Activated naive CD8-positive, alpha-beta T cell treated with anti-CD3 and anti-CD28 coated beads, Interleukin-2, amount 50 U/mL, for 24 hours (primary cell): Measurements from ENCODE around the gene NRXN3.

Experiments
- ATAC-seq: fragments of 150-1000 bp; cut with Tn5 transposase; one replicate; pipeline ENCODE4 v1.10.0; 2021
- DNase-seq: peaks from one replicate; pipeline ENCODE4 v3.0.0; 2021
- H3K27ac Mint-ChIP-seq: one replicate; pipeline ENCODE4 v1.8.0; 2021; ENCODE audit warnings: mild to moderate bottlenecking, mixed read lengths
- H3K27me3 Mint-ChIP-seq: one replicate; pipeline ENCODE4 v1.8.0; 2021; ENCODE audit warnings: mixed read lengths
- H3K36me3 Mint-ChIP-seq: one replicate; pipeline ENCODE4 v1.8.0; 2021; ENCODE audit warnings: low read depth, mixed read lengths
- H3K4me1 Mint-ChIP-seq: one replicate; pipeline ENCODE4 v1.8.0; 2021; ENCODE audit warnings: mixed read lengths
- H3K4me3 Mint-ChIP-seq: one replicate; pipeline ENCODE4 v1.8.0; 2021; ENCODE audit warnings: mild to moderate bottlenecking, moderate library complexity, mixed read lengths
- H3K9me3 Mint-ChIP-seq: one replicate; pipeline ENCODE4 v1.8.0; 2021; ENCODE audit warnings: mixed read lengths

Gene NRXN3

DNA sequence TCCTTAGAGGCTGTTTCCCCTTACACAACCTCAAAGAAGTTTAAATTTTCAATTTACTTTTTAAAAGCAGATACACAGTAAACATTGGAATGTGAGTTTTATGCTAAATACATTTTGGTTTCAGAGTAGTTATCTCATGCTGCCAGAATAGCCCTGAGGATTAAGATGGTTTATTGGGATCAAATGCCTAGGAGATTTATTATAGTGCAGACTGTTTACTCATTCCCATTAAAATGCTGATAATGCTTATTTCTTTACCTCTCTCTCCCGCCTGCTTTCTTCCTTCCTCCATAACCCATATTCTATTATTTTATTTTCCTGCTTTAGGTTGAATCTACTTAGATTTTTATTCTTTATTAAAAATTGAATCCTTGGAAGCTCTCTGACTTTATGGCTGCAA lies 1701.0 kb downstream of the NRXN3 start:
- no peak overlapping the region for H3K27ac Mint-ChIP-seq
- H3K4me3 Mint-ChIP-seq: no peak overlapping the region
- DNase-seq: no peak
- H3K27me3 Mint-ChIP-seq: no peaks in the 10 kb centered on the region
- H3K9me3 Mint-ChIP-seq: peaks cover 6% of the 10 kb centered on the region
- H3K36me3 Mint-ChIP-seq: no peaks in the 10 kb centered on the region
- ATAC-seq: no peak
- H3K4me1 Mint-ChIP-seq: no peaks in the 10 kb centered on the region

GRCh38 chr14:79878229-79878628 lies 1708.1 kb downstream of the NRXN3 start:
- Mint-ChIP-seq H3K27ac (no peak overlapping the region), H3K27me3 (peaks cover 1% of the 10 kb centered on the region), H3K4me3 (no peak overlapping the region), H3K4me1 (no peaks in the 10 kb centered on the region), H3K36me3 (no peaks in the 10 kb centered on the region), H3K9me3 (peaks cover 4% of the 10 kb centered on the region)
- ATAC-seq: no peak
- DNase-seq: no peak

- Mint-ChIP-seq H3K27ac (no peak overlapping the region), H3K4me3 (no peak overlapping the region), H3K9me3 (peaks cover 4% of the 10 kb centered on the region), H3K36me3 (no peaks in the 10 kb centered on the region), H3K27me3 (peaks cover 1% of the 10 kb centered on the region), H3K4me1 (no peaks in the 10 kb centered on the region)
- DNase-seq (no peak), ATAC-seq (no peak)
Measured at GRCh38 chr14:79878785-79879184, 1708.6 kb downstream of the NRXN3 start.

- no peaks in the 10 kb centered on the region for H3K36me3 Mint-ChIP-seq
- H3K4me1 Mint-ChIP-seq: no peaks in the 10 kb centered on the region
- H3K4me3 Mint-ChIP-seq: no peak overlapping the region
- DNase-seq: no peak
- no peak for ATAC-seq
- peaks cover 1% of the 10 kb centered on the region for H3K27me3 Mint-ChIP-seq
- H3K27ac Mint-ChIP-seq: no peak overlapping the region
- peaks cover 2% of the 10 kb centered on the region for H3K9me3 Mint-ChIP-seq
Measured at GRCh38 chr14:79881299-79881698, 1711.1 kb downstream of the NRXN3 start.

DNA sequence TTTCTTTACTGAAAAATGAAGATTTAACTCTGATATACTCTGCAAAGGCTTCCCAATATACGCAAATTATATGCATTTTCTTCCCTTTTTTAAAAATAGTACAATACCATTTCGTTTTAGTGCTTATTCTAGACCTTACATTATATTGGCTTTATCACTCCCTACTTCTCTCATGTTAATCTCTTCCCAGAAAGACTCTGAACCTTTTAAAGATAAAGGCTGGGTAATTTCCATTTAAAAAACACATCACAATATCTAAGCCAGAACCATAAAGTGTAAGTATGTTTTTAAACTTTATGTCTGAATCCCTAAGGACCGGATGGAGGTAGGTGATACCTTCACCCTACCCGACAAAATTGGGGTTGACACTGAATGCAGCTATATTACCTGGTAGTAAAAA lies 1720.4 kb downstream of the NRXN3 start:
- no peak for ATAC-seq
- no peak for DNase-seq
- Mint-ChIP-seq H3K4me1 (no peaks in the 10 kb centered on the region), H3K36me3 (no peaks in the 10 kb centered on the region), H3K4me3 (no peak overlapping the region), H3K27ac (no peak overlapping the region), H3K9me3 (no peaks in the 10 kb centered on the region), H3K27me3 (no peaks in the 10 kb centered on the region)

- no peak for ATAC-seq
Measured at GRCh38 chr14:79896009-79896408, 1725.8 kb downstream of the NRXN3 start.

DNA sequence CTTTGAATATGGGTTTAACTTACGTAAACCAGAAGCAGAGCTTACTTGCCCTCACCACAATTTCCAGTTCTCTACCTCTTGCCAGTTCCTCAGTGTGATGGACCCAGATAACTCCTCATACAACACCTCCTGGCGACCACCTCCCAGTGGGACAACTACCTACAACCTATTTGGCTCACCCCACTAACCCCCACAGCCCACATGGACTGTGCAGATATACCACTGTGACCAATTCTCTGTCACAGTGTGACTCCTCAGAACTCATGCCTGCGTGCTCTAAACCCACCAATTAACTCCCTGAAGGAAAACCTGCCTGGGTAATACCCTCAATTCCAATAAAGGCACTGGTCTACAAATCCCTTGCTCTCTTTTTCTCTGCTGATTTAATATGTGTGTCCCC lies 1729.4 kb downstream of the NRXN3 start:
- ATAC-seq: no peak
- Mint-ChIP-seq H3K36me3 (no peaks in the 10 kb centered on the region), H3K4me1 (no peaks in the 10 kb centered on the region)

More at GRCh38 chr14:79896009-79896408, 1725.8 kb downstream of the NRXN3 start:
- Mint-ChIP-seq H3K27ac (no peak overlapping the region), H3K9me3 (peaks cover 8% of the 10 kb centered on the region), H3K27me3 (no peaks in the 10 kb centered on the region), H3K36me3 (no peaks in the 10 kb centered on the region), H3K4me3 (no peak overlapping the region), H3K4me1 (no peaks in the 10 kb centered on the region)
- no peak for DNase-seq

DNA sequence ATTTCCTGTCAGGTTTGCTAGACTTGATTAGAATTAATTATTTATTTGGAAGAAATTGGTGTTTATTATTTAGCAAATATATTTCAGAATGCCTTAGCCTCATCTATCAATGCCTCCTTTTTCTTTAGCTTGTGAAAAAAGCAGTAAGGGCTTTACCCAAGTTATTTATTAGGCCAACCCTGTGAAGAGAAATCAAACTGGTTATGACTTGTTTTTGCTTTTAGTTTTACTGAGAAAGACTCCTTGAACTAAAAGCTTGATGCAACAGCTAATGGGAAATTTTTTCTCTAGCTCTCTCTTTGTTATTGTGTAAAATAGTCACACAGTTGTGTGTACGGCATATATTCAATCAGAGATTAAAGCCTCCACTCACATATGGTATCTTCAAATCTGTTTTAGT lies 1734.3 kb downstream of the NRXN3 start:
- Mint-ChIP-seq H3K4me3 (no peak overlapping the region), H3K36me3 (no peaks in the 10 kb centered on the region), H3K9me3 (peaks cover 15% of the 10 kb centered on the region), H3K27me3 (no peaks in the 10 kb centered on the region), H3K4me1 (no peaks in the 10 kb centered on the region), H3K27ac (no peak overlapping the region)
- ATAC-seq: no peak
- DNase-seq: no peak

More for the DNA sequence above, 1729.4 kb downstream of the NRXN3 start:
- Mint-ChIP-seq H3K27me3 (no peaks in the 10 kb centered on the region), H3K4me3 (no peak overlapping the region), H3K9me3 (peaks cover 8% of the 10 kb centered on the region), H3K27ac (no peak overlapping the region)
- no peak for DNase-seq

DNA sequence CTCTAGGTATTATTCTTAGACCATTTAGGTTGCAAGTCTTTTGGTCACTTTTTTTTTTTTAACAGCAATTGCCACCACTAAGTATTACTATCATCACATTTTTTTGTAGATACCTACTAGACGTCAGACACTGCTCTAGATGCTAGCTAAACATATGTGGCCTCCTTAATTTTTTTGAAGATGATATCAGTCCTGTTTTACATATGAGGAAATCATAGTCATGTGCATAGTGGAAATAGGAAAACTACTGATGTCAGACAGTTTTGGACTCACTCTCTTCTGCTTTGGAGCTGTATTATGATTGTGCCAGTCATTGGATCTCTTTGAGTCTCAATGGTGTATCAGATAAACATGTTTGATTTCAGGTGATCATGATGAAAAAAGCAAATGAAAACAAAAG lies 1736.8 kb downstream of the NRXN3 start:
- H3K4me1 Mint-ChIP-seq: no peaks in the 10 kb centered on the region
- DNase-seq (no peak), ATAC-seq (no peak)
- no peak overlapping the region for H3K4me3 Mint-ChIP-seq
- no peak overlapping the region for H3K27ac Mint-ChIP-seq
- peaks cover 7% of the 10 kb centered on the region for H3K9me3 Mint-ChIP-seq
- no peaks in the 10 kb centered on the region for H3K27me3 Mint-ChIP-seq
- no peaks in the 10 kb centered on the region for H3K36me3 Mint-ChIP-seq

DNA sequence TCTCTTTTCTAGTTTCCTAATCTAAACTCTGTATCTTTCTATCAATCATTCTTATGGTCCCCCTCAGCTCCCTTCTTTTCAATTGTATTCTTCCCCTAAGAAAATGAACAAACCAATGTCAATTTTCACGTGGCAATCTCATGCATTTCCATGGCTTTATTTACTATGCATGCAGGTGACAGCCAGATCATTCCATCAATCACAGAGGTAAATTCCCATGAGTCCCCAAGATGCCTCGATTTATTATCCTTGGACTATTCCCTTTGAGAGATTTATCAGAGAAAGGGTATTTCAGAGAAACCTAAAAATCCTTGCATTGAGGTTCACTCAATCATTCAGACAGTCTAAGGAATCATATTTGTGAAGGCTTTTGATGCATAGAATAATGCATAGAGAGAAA lies 1739.9 kb downstream of the NRXN3 start:
- DNase-seq (no peak), ATAC-seq (no peak)
- Mint-ChIP-seq H3K4me1 (no peaks in the 10 kb centered on the region), H3K27ac (no peak overlapping the region), H3K36me3 (no peaks in the 10 kb centered on the region), H3K9me3 (peaks cover 10% of the 10 kb centered on the region), H3K4me3 (no peak overlapping the region), H3K27me3 (no peaks in the 10 kb centered on the region)

DNA sequence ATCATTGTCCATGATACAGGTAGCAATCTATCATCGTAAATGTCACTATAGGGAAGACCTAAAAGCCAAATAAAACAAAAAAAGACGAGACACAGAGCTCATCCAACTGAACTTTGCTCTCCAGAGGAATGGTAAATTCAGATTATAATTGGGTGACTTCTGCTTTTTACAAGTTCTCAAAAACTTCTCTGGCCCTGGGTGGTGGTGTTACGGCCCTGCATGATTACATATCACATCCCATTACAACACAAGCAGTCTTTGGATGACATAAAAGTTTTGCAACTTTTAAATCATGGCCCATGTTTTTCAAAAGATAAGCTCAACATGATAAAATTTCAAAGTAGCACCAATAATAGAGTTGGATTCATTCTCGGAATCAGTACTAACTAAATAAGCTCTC lies 1741.6 kb downstream of the NRXN3 start:
- Mint-ChIP-seq H3K4me3 (no peak overlapping the region), H3K27ac (no peak overlapping the region), H3K27me3 (no peaks in the 10 kb centered on the region), H3K36me3 (no peaks in the 10 kb centered on the region), H3K9me3 (peaks cover 4% of the 10 kb centered on the region), H3K4me1 (no peaks in the 10 kb centered on the region)
- no peak for ATAC-seq
- DNase-seq: no peak

DNA sequence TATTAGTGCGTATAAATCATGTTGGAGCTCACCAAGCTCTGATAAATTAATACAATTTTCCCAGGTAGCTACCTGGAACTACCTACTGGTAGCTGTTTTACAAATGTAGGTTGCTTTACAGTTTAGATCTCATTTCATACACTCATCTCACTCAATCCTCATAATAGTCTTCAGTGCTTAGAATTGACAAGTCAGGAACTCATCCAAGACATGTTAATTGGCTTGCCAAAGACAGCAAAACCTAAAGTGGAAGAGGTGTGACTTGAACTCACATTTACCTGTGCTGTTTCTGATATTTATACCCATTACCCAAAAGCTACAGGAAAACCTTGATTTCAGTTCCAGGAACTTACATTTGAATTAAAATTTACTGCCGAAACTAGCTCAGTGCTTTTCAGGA lies 1744.4 kb downstream of the NRXN3 start:
- no peaks in the 10 kb centered on the region for H3K36me3 Mint-ChIP-seq
- DNase-seq: no peak
- H3K27me3 Mint-ChIP-seq: no peaks in the 10 kb centered on the region
- peaks cover 4% of the 10 kb centered on the region for H3K9me3 Mint-ChIP-seq
- H3K4me3 Mint-ChIP-seq: no peak overlapping the region
- no peaks in the 10 kb centered on the region for H3K4me1 Mint-ChIP-seq
- H3K27ac Mint-ChIP-seq: no peak overlapping the region
- ATAC-seq: no peak

DNA sequence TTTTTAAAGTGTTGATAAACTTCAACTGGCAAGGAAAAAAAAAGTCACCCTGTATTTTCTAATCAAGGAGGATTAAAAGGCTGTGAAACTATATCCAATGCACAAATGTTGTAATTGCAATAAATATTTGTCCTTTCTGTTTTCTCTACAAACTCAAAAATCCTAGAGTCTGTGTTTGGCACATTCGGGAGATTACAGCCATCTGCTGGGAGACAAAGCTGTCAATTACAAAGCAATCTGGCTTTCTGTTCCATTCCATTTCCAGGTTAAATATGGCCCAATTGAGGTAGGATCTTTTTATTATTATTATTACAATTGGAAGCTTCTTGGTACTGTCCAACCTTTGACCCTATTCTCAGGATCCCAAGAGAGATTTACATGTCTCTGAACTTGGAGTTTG lies 1745.2 kb downstream of the NRXN3 start:
- H3K4me1 Mint-ChIP-seq: no peaks in the 10 kb centered on the region
- DNase-seq: no peak
- H3K4me3 Mint-ChIP-seq: no peak overlapping the region
- H3K27ac Mint-ChIP-seq: no peak overlapping the region
- no peak for ATAC-seq
- H3K27me3 Mint-ChIP-seq: no peaks in the 10 kb centered on the region
- peaks cover 4% of the 10 kb centered on the region for H3K9me3 Mint-ChIP-seq
- no peaks in the 10 kb centered on the region for H3K36me3 Mint-ChIP-seq

- no peak overlapping the region for H3K4me3 Mint-ChIP-seq
- no peak for ATAC-seq
- no peaks in the 10 kb centered on the region for H3K36me3 Mint-ChIP-seq
- DNase-seq: no peak
- H3K27ac Mint-ChIP-seq: no peak overlapping the region
- H3K27me3 Mint-ChIP-seq: no peaks in the 10 kb centered on the region
- peaks cover 4% of the 10 kb centered on the region for H3K9me3 Mint-ChIP-seq
- H3K4me1 Mint-ChIP-seq: no peaks in the 10 kb centered on the region
Measured at GRCh38 chr14:79916281-79916680, 1746.1 kb downstream of the NRXN3 start.

- Mint-ChIP-seq H3K27me3 (no peaks in the 10 kb centered on the region), H3K27ac (no peak overlapping the region), H3K4me3 (no peak overlapping the region), H3K4me1 (no peaks in the 10 kb centered on the region), H3K9me3 (peaks cover 4% of the 10 kb centered on the region), H3K36me3 (no peaks in the 10 kb centered on the region)
- ATAC-seq (no peak), DNase-seq (no peak)
Measured at GRCh38 chr14:79916892-79917291, 1746.7 kb downstream of the NRXN3 start.
